HL-60 (cell line): ENCODE data around the gene PADI2.
"Not testable (repeated sequence)": the region's sequence is repeated elsewhere in the genome, so short reads cannot be mapped to it uniquely, and the experiment has no call there.

Source experiments
- DNase-seq, 2 experiments: peaks; one replicate each; pipeline ENCODE4 v3.0.0-alpha.2; 2010 to 2020; ENCODE audit warnings: low read depth in 1 of 2, low spot score in 1 of 2
- H3K27ac ChIP-seq: fragments of 250-450 bp; sonication (Bioruptor Pico); replicated peaks from 2 replicates; pipeline ENCODE4 v1.5.1; 2020; ENCODE audit warnings: mild to moderate bottlenecking, moderate library complexity
- H3K27me3 ChIP-seq: fragments of 250-450 bp; sonication (Bioruptor Pico); 2 replicates; pipeline ENCODE4 v1.5.1; 2021; ENCODE audit warnings: mild to moderate bottlenecking, moderate library complexity; ENCODE audit not compliant: insufficient read depth, poor library complexity, severe bottlenecking
- H3K4me3 ChIP-seq: replicated peaks from 2 replicates; pipeline ENCODE4 v1.5.1; 2011; ENCODE audit warnings: mild to moderate bottlenecking, control low read depth, low read length; ENCODE audit not compliant: insufficient read depth
- GABPA ChIP-seq: IDR thresholded peaks from 2 replicates; pipeline ENCODE4 v1.6.1; 2012; ENCODE audit warnings: low read depth
- POLR2AphosphoS5 ChIP-seq: IDR thresholded peaks from 2 replicates; pipeline ENCODE4 v1.6.1; 2012; ENCODE audit warnings: low read depth
- SPI1 ChIP-seq: IDR thresholded peaks from 2 replicates; pipeline ENCODE4 v1.6.1; 2012; ENCODE audit warnings: low read depth, mild to moderate bottlenecking, borderline replicate concordance
- TF ChIP-seq, protein P1 (sequence below): IDR thresholded peaks from 2 replicates; pipeline ENCODE4 v1.6.1; 2012; ENCODE audit warnings: low read depth; ENCODE audit not compliant: insufficient replicate concordance
- TF ChIP-seq, protein P2 (sequence below): IDR thresholded peaks from one replicate; pipeline ENCODE4 v1.5.1; 2011; ENCODE audit warnings: low read length, control low read depth, inconsistent platforms; ENCODE audit not compliant: insufficient read depth

PADI2 gene

DNA sequence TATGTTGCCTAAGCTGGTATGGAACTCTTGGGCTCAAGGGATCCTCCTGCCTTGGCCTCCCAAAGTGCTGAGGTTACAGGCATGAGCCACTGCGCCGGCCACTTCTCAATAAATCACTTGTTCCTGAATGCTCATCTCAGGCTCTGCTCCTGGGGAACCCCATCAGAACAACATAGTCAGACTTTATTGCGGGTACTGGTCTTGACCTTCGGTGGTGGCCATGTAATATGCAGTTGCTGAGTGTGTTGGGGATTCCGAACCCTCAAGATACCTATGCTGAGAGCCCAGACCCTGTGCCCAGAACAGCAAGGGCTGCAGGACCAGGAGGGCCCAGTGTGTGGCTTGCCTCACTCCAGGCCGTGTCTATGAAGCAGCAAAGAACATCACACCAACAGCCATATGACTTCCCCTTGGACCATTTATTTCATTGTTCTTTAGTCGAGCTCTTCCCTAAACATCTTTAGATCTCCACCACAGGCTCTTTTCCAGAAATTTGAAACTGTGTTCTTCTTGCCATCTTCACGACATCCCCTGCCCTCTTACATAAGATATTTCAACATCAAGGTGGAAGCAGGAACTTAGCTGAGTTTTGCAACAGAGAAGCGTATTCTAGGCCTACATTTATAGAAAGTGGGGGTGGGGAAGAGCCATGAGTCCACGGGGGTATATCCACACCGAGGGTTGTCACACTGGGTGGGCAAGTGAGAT is 52.7 kb downstream of the PADI2 start:
- DNase-seq: peak; percentile 89 to 96
- TF ChIP-seq POLR2AphosphoS5 (peak; percentile 83; the same call in 1 of the 2 replicates), SPI1 (peak; percentile 50; the same call in 1 of the 2 replicates), GABPA (no peak)
- TF ChIP-seq, protein P1, sequence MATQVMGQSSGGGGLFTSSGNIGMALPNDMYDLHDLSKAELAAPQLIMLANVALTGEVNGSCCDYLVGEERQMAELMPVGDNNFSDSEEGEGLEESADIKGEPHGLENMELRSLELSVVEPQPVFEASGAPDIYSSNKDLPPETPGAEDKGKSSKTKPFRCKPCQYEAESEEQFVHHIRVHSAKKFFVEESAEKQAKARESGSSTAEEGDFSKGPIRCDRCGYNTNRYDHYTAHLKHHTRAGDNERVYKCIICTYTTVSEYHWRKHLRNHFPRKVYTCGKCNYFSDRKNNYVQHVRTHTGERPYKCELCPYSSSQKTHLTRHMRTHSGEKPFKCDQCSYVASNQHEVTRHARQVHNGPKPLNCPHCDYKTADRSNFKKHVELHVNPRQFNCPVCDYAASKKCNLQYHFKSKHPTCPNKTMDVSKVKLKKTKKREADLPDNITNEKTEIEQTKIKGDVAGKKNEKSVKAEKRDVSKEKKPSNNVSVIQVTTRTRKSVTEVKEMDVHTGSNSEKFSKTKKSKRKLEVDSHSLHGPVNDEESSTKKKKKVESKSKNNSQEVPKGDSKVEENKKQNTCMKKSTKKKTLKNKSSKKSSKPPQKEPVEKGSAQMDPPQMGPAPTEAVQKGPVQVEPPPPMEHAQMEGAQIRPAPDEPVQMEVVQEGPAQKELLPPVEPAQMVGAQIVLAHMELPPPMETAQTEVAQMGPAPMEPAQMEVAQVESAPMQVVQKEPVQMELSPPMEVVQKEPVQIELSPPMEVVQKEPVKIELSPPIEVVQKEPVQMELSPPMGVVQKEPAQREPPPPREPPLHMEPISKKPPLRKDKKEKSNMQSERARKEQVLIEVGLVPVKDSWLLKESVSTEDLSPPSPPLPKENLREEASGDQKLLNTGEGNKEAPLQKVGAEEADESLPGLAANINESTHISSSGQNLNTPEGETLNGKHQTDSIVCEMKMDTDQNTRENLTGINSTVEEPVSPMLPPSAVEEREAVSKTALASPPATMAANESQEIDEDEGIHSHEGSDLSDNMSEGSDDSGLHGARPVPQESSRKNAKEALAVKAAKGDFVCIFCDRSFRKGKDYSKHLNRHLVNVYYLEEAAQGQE: peak; percentile 37
- TF ChIP-seq, protein P2, sequence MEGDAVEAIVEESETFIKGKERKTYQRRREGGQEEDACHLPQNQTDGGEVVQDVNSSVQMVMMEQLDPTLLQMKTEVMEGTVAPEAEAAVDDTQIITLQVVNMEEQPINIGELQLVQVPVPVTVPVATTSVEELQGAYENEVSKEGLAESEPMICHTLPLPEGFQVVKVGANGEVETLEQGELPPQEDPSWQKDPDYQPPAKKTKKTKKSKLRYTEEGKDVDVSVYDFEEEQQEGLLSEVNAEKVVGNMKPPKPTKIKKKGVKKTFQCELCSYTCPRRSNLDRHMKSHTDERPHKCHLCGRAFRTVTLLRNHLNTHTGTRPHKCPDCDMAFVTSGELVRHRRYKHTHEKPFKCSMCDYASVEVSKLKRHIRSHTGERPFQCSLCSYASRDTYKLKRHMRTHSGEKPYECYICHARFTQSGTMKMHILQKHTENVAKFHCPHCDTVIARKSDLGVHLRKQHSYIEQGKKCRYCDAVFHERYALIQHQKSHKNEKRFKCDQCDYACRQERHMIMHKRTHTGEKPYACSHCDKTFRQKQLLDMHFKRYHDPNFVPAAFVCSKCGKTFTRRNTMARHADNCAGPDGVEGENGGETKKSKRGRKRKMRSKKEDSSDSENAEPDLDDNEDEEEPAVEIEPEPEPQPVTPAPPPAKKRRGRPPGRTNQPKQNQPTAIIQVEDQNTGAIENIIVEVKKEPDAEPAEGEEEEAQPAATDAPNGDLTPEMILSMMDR: no peak

DNA sequence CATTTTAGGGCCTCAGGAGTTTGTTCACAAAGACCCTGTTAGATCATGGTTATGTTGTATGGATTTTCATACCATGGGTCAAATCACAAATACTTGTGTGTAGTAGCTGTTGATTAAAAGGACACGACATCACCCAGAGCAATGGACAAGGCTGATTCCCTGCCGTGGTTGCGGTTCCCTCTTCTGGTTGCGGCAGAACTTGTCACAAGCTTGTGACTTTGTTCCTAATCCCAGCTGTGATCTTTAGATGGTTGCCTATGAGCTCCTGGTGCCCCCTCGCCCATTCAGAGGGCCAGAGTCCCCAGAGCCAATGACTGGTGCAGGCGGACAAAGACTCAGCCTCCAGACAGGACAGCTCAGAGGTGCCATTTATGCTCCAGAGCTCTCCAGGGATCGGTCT is 53.6 kb downstream of the PADI2 start:
- Histone ChIP-seq H3K4me3 (no peak overlapping the region), H3K27ac (peak overlapping the region; percentile 96), H3K27me3 (no peaks in the 10 kb centered on the region)
- TF ChIP-seq SPI1: no peak
- DNase-seq: no peak

More for the DNA sequence above, 52.7 kb downstream of the PADI2 start:
- Histone ChIP-seq H3K27me3 (no peaks in the 10 kb centered on the region), H3K27ac (peak overlapping the region; percentile 96), H3K4me3 (no peak overlapping the region)

DNA sequence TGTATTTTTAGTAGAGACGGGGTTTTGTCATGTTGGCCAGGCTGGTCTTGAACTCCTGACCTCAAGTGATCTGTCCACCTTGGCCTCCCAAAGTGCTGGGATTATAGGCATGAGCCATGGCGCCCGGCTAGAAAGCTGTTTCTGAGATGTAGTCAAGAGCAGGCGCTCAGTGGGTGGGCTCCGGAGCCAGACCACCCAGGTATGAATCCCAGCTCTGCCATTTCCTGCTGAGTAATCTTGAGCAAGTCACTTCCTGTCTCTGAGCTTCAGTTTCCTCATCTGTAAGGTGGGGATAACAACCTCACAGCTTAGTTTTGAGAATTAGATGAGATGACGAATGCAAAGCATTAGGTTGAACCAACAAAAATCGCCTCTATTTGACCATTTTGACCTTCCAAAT is 56.5 kb downstream of the PADI2 start:
- DNase-seq, H3K27me3 ChIP-seq, H3K4me3 ChIP-seq: not testable (repeated sequence)
- peak overlapping the region; percentile 85 for H3K27ac ChIP-seq

DNA sequence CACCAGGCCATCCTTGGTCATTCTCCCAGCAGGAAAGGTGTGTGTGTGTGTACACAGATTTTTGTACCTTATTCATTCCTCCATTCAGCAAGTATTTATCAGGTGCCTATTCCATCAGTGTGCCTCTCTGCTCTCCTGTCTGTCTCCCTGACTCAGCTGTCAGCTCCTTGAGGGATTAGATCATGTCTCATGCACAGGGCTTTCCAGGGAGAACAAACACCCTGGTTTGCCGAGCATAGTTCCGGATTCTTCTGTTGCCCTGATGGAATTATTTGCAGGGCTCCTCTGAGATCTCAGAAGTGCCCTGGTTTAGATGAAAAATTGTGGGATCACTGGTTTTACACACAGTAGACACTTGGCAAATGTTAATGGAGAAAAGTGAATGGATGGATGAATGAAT is 57.4 kb downstream of the PADI2 start:
- Histone ChIP-seq H3K4me3 (no peak overlapping the region), H3K27ac (peak overlapping the region; percentile 85), H3K27me3 (no peaks in the 10 kb centered on the region)
- DNase-seq: no peak
- TF ChIP-seq, protein P2: no peak
- TF ChIP-seq SPI1: no peak
- no peak for TF ChIP-seq GABPA
- TF ChIP-seq, protein P1: no peak
- TF ChIP-seq POLR2AphosphoS5: no peak

DNA sequence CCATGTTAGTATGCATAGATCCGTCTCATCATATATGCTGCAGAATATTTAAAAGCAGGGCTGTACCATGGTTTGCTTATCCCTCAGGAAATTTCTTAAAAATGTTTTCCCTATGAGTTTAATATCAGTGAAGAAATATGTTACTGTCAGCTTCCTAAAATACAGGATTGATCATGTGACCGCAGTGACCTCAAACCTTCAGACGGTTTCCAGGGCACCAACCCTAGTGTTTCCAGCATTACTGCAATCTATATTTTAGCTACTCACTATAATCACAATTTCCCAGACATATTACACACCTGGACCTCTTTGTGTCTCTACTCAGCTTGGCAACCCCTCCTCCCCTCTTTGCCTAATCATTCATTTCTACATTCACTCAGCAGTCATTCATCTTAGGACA is 57.8 kb downstream of the PADI2 start:
- no peaks in the 10 kb centered on the region for H3K27me3 ChIP-seq
- DNase-seq: peak in 1 of 2 experiments; percentile 65
- no peak overlapping the region for H3K4me3 ChIP-seq
- TF ChIP-seq POLR2AphosphoS5 (no peak), SPI1 (no peak)
- TF ChIP-seq, protein P2: no peak
- H3K27ac ChIP-seq: peak overlapping the region; percentile 85
